HepG2 (cell line): ENCODE data around the gene GALP. TPM values are rescaled to one million over a fixed set of nuclear protein-coding genes. Genes with fewer than 3 reads are reported as not detected.

Experiments
- AKAP8 ChIP-seq: sonication (generic); formaldehyde crosslinking; IDR thresholded peaks from 2 replicates; pipeline ENCODE4 v1.5.1; 2020; ENCODE audit warnings: mild to moderate bottlenecking, missing genetic modification reagents
- CBX1 ChIP-seq: IDR thresholded peaks from one replicate; pipeline ENCODE4 v1.6.1; 2016; ENCODE audit warnings: antibody characterized with exemption, low read depth
- MAF1 ChIP-seq: sonication (generic); formaldehyde crosslinking; IDR thresholded peaks from 2 replicates; pipeline ENCODE4 v1.5.0; 2020; ENCODE audit warnings: missing genetic modification reagents, borderline replicate concordance
- NFRKB ChIP-seq: fragments of 450-650 bp; IDR thresholded peaks from 2 replicates; pipeline ENCODE4 v1.6.1; 2017
- RAD21 ChIP-seq: fragments of 450-650 bp; formaldehyde crosslinking; IDR thresholded peaks from 2 replicates; pipeline ENCODE4 v1.5.0; 2020; ENCODE audit warnings: mild to moderate bottlenecking
- SNAI1 ChIP-seq: sonication (generic); formaldehyde crosslinking; IDR thresholded peaks from 2 replicates; pipeline ENCODE4 v1.5.0; 2020; ENCODE audit warnings: mild to moderate bottlenecking, missing genetic modification reagents, borderline replicate concordance
- STAT5B ChIP-seq: sonication (generic); formaldehyde crosslinking; IDR thresholded peaks from 2 replicates; pipeline ENCODE4 v1.4.0; 2020; ENCODE audit warnings: missing genetic modification reagents
- TARDBP ChIP-seq: sonication (generic); formaldehyde crosslinking; IDR thresholded peaks from 2 replicates; pipeline ENCODE4 v1.8.0; 2022; ENCODE audit warnings: mild to moderate bottlenecking, missing genetic modification reagents
- THYN1 ChIP-seq: sonication (generic); formaldehyde crosslinking; IDR thresholded peaks from 2 replicates; pipeline ENCODE4 v1.8.1; 2023; ENCODE audit warnings: low read depth, mild to moderate bottlenecking, moderate library complexity, missing genetic modification reagents, borderline replicate concordance
- ZMAT3 ChIP-seq: sonication (generic); formaldehyde crosslinking; conservative IDR thresholded peaks from 2 replicates; pipeline ENCODE4 v1.7.0; 2021; ENCODE audit warnings: missing genetic modification reagents
- ZNF101 ChIP-seq: sonication (generic); formaldehyde crosslinking; IDR thresholded peaks from 2 replicates; pipeline ENCODE4 v1.4.0; 2020; ENCODE audit warnings: mild to moderate bottlenecking, low read depth, missing genetic modification reagents, borderline replicate concordance
- ZNF3 ChIP-seq: IDR thresholded peaks from 2 replicates; pipeline ENCODE4 v1.7.0; 2017; ENCODE audit warnings: inconsistent platforms
- ZNF841 ChIP-seq: sonication (generic); formaldehyde crosslinking; IDR thresholded peaks from 2 replicates; pipeline ENCODE4 v1.8.1; 2023; ENCODE audit warnings: missing genetic modification reagents, borderline replicate concordance
- polyA plus RNA-seq, 8 experiments: library from polyadenylated mRNA; depleted of rRNA in 3 of 8; stranded (reverse) in 7 of 8; unstranded in 1 of 8; fragments of >200 nt; fragmentation: Illumina TruSeq in 4 of 8; extraction: Trizol in 4 of 8; gene quantifications; 2 replicates each; pipeline versions ENCODE4 v1.2.1 to v1.2.3, GENCODE V29; 2011 to 2016; ENCODE audit warnings: low read depth in 4 of 8, missing spikeins in 1 of 8, mixed read lengths in 1 of 8; ENCODE audit not compliant: insufficient read depth in 1 of 8
- total RNA-seq, 5 experiments: library from RNA; depleted of rRNA; stranded (reverse); fragments of >200 nt; fragmentation: Illumina TruSeq; extraction: Trizol; gene quantifications; 2 replicates each; pipeline ENCODE4 v1.2.3, GENCODE V29; 2016; ENCODE audit warnings: low read depth in 1 of 5
- TF ChIP-seq, protein P1 (sequence below): sonication (generic); formaldehyde crosslinking; IDR thresholded peaks from 2 replicates; pipeline ENCODE4 v1.4.0; 2020; ENCODE audit warnings: missing genetic modification reagents, borderline replicate concordance
- TF ChIP-seq, protein P2 (sequence below), 2 experiments: sonication (generic) in 1 of 2; formaldehyde crosslinking in 1 of 2; IDR thresholded peaks; 2 replicates each; pipeline versions ENCODE4 v1.5.1 to v1.6.1; 2011 to 2020; ENCODE audit warnings: borderline replicate concordance in 1 of 2, low read depth in 1 of 2, low read length in 1 of 2, mild to moderate bottlenecking in 1 of 2, missing genetic modification reagents in 1 of 2, moderate library complexity in 1 of 2
- TF ChIP-seq, protein P3 (sequence below): sonication (generic); formaldehyde crosslinking; IDR thresholded peaks from 2 replicates; pipeline ENCODE4 v1.4.0; 2020; ENCODE audit warnings: mild to moderate bottlenecking, low read depth, missing genetic modification reagents
- TF ChIP-seq, protein P4 (sequence below): sonication (generic); formaldehyde crosslinking; IDR thresholded peaks from 2 replicates; pipeline ENCODE4 v1.8.0; 2022; ENCODE audit warnings: missing genetic modification reagents, mild to moderate bottlenecking, moderate library complexity, borderline replicate concordance
- TF ChIP-seq, protein P5 (sequence below): sonication (generic); formaldehyde crosslinking; IDR thresholded peaks from 2 replicates; pipeline ENCODE4 v1.4.0; 2020; ENCODE audit warnings: missing genetic modification reagents, borderline replicate concordance

Gene GALP
- total and polyA plus RNA-seq, 2 of the 13 experiments (the other 11 are each of a cell fraction or from before 2014, with no cell fraction given) = not detected

DNA sequence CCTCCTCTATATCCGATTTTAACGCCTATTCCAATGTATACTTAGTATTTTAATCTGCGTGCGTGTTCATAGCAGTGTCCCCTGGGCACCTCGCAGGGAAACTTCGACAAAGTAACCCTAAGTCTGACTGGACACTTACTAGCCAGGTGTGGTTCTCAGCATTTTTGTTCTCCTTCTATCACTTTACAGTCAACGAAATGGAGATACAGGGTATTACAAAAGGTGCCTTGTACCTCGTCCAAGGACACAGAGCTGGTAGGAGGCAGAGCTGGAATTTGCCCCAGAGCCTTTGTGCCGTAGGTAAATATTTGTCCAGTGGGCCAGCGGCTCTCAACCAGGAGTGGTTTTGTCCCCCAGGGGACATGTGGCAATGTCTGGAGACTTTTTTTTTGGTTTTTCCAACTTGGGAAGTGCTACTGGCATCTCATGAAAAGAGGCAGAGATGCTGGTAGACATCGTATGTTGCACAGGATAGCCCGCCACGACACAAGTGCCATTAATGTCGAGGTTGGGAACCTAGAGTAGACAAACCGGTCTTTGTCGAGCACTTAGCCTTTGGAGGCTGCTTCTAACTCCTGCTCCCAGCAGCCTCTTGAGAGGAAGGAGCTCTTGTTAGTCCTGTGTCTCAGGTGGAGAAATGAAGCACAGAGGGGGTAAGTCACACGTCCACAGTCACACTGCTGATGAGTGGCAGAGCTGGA lies 33.6 kb upstream of the GALP start (continued):
- TF ChIP-seq RAD21 (CRISPR knock-in tag) (no peak), STAT5B (CRISPR knock-in tag) (no peak), ZNF3 (CRISPR knock-in tag) (no peak), ZMAT3 (CRISPR knock-in tag) (no peak), SNAI1 (CRISPR knock-in tag) (no peak; the same call in 1 of the 2 replicates), THYN1 (CRISPR knock-in tag) (no peak), NFRKB (no peak), CBX1 (no peak), TARDBP (CRISPR knock-in tag) (peak; percentile 85), AKAP8 (CRISPR knock-in tag) (no peak), ZNF841 (CRISPR knock-in tag) (peak; percentile 41; the same call in 1 of the 2 replicates), MAF1 (CRISPR knock-in tag) (no peak), ZNF101 (CRISPR knock-in tag) (no peak)
- TF ChIP-seq, protein P1, sequence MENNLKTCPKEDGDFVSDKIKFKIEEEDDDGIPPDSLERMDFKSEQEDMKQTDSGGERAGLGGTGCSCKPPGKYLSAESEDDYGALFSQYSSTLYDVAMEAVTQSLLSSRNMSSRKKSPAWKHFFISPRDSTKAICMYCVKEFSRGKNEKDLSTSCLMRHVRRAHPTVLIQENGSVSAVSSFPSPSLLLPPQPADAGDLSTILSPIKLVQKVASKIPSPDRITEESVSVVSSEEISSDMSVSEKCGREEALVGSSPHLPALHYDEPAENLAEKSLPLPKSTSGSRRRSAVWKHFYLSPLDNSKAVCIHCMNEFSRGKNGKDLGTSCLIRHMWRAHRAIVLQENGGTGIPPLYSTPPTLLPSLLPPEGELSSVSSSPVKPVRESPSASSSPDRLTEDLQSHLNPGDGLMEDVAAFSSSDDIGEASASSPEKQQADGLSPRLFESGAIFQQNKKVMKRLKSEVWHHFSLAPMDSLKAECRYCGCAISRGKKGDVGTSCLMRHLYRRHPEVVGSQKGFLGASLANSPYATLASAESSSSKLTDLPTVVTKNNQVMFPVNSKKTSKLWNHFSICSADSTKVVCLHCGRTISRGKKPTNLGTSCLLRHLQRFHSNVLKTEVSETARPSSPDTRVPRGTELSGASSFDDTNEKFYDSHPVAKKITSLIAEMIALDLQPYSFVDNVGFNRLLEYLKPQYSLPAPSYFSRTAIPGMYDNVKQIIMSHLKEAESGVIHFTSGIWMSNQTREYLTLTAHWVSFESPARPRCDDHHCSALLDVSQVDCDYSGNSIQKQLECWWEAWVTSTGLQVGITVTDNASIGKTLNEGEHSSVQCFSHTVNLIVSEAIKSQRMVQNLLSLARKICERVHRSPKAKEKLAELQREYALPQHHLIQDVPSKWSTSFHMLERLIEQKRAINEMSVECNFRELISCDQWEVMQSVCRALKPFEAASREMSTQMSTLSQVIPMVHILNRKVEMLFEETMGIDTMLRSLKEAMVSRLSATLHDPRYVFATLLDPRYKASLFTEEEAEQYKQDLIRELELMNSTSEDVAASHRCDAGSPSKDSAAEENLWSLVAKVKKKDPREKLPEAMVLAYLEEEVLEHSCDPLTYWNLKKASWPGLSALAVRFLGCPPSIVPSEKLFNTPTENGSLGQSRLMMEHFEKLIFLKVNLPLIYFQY (CRISPR knock-in tag) = no peak; the same call in 1 of the 2 replicates
- TF ChIP-seq, protein P2, sequence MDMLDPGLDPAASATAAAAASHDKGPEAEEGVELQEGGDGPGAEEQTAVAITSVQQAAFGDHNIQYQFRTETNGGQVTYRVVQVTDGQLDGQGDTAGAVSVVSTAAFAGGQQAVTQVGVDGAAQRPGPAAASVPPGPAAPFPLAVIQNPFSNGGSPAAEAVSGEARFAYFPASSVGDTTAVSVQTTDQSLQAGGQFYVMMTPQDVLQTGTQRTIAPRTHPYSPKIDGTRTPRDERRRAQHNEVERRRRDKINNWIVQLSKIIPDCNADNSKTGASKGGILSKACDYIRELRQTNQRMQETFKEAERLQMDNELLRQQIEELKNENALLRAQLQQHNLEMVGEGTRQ (IDR thresholded peaks at IDR 0.05; ENCODE audit: low read depth, low read length) = no peak
- TF ChIP-seq, protein P2 (CRISPR knock-in tag; IDR thresholded peaks at IDR 0.05; ENCODE audit: borderline replicate concordance) = peak; percentile 16; the same call in 1 of the 2 replicates
- TF ChIP-seq, protein P3, sequence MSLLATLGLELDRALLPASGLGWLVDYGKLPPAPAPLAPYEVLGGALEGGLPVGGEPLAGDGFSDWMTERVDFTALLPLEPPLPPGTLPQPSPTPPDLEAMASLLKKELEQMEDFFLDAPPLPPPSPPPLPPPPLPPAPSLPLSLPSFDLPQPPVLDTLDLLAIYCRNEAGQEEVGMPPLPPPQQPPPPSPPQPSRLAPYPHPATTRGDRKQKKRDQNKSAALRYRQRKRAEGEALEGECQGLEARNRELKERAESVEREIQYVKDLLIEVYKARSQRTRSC (CRISPR knock-in tag) = no peak
- TF ChIP-seq, protein P4, sequence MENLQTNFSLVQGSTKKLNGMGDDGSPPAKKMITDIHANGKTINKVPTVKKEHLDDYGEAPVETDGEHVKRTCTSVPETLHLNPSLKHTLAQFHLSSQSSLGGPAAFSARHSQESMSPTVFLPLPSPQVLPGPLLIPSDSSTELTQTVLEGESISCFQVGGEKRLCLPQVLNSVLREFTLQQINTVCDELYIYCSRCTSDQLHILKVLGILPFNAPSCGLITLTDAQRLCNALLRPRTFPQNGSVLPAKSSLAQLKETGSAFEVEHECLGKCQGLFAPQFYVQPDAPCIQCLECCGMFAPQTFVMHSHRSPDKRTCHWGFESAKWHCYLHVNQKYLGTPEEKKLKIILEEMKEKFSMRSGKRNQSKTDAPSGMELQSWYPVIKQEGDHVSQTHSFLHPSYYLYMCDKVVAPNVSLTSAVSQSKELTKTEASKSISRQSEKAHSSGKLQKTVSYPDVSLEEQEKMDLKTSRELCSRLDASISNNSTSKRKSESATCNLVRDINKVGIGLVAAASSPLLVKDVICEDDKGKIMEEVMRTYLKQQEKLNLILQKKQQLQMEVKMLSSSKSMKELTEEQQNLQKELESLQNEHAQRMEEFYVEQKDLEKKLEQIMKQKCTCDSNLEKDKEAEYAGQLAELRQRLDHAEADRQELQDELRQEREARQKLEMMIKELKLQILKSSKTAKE (CRISPR knock-in tag) = peak; percentile 77
- TF ChIP-seq, protein P5, sequence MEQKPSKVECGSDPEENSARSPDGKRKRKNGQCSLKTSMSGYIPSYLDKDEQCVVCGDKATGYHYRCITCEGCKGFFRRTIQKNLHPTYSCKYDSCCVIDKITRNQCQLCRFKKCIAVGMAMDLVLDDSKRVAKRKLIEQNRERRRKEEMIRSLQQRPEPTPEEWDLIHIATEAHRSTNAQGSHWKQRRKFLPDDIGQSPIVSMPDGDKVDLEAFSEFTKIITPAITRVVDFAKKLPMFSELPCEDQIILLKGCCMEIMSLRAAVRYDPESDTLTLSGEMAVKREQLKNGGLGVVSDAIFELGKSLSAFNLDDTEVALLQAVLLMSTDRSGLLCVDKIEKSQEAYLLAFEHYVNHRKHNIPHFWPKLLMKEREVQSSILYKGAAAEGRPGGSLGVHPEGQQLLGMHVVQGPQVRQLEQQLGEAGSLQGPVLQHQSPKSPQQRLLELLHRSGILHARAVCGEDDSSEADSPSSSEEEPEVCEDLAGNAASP (CRISPR knock-in tag) = peak; percentile 80; the same call in 1 of the 2 replicates
